ENCODE data around the gene ORM2. TPM values are rescaled to one million over a fixed set of nuclear protein-coding genes. Genes with fewer than 3 reads are reported as not detected.
"Not testable (repeated sequence)": the region's sequence is repeated elsewhere in the genome, so short reads cannot be mapped to it uniquely, and the experiment has no call there.

Gene ORM2
- total RNA-seq (2021; fragmentation: NEBNext Ultra II Directional; extraction: Animal tissue kit (Norgen Biotek cat#: 25700)) (0.90 TPM in 1 of 2 replicates, not detected in the other), polyA plus RNA-seq (2011; rRNA removed) (0.66 and 1.3 TPM in 2 replicates), polyA minus RNA-seq (2011; rRNA and poly(A)+ RNA removed) (0.51 TPM in 1 of 2 replicates, not detected in the other)
- 1.1 TPM for polyA plus RNA-seq (2011; cell fraction: cytosol; rRNA removed)
- 0.17 TPM for polyA plus RNA-seq (2011; cell fraction: nucleus; rRNA removed)
- 1.0 to 1.8 TPM (median 1.5 TPM) in 4 replicates for polyA plus RNA-seq (2012, experiment 1 of 2)
- polyA plus RNA-seq (2012, experiment 2 of 2): 0.33 TPM
- 0.24 TPM for polyA plus RNA-seq (2013, experiment 1 of 2)
- 0.29 TPM for polyA plus RNA-seq (2013, experiment 2 of 2)
- not detected for polyA minus RNA-seq (2011; cell fraction: cytosol; rRNA and poly(A)+ RNA removed)
- not detected for polyA minus RNA-seq (2011; cell fraction: nucleus; rRNA and poly(A)+ RNA removed)
- long read RNA-seq, experiment 1: 0 reads
- long read RNA-seq, experiment 2: 0 reads

- H4K8ac ChIP-seq (ENCODE audit: extremely low read depth, insufficient read depth, low read length); H3K23me2 ChIP-seq (ENCODE audit: low read depth, low read length); H3K79me2 ChIP-seq (ENCODE audit: control insufficient read depth in 1 of 2, insufficient read depth in 2 of 2, low read length in 2 of 2); H3K56ac ChIP-seq (replicated peaks; ENCODE audit: insufficient read length, low read depth, low read length); H4K20me1 ChIP-seq (replicated peaks in 1 of 2; ENCODE audit: control insufficient read depth in 1 of 2, insufficient read depth in 2 of 2, low read length in 2 of 2); H2BK20ac ChIP-seq (ENCODE audit: low read length); H3K23ac ChIP-seq (ENCODE audit: insufficient read length); H2AK5ac ChIP-seq (ENCODE audit: low read depth, low read length); H3K4me1 ChIP-seq (replicated peaks in 1 of 4; ENCODE audit: control insufficient read depth in 3 of 4, insufficient read depth in 4 of 4, low read length in 3 of 4); H3K27me3 ChIP-seq (replicated peaks in 1 of 4; ENCODE audit: control insufficient read depth in 3 of 4, extremely low read depth in 1 of 4, insufficient read depth in 3 of 4, low read length in 3 of 4); POLR2A ChIA-PET (ENCODE audit: partially characterized antibody); H4K91ac ChIP-seq (replicated peaks; ENCODE audit: insufficient read length, low read length); FAIRE-seq; H3K4ac ChIP-seq (replicated peaks; ENCODE audit: insufficient read length, low read depth, low read length); H4K5ac ChIP-seq (ENCODE audit: insufficient read length, low read depth, low read length); H3K27ac ChIP-seq (ENCODE audit: low read depth, low read length); H2AFZ ChIP-seq (ENCODE audit: low read length); DNase-seq (ENCODE audit: low read depth in 1 of 2, low spot score in 2 of 2); H3K36me3 ChIP-seq (ENCODE audit: control insufficient read depth in 2 of 4, insufficient read depth in 4 of 4, low read length in 3 of 4); H3K9ac ChIP-seq (replicated peaks in 1 of 4; ENCODE audit: extremely low read depth in 1 of 4, low read depth in 3 of 4, low read length in 3 of 4); H2BK5ac ChIP-seq (ENCODE audit: low read depth, low read length); H3K79me1 ChIP-seq (ENCODE audit: low read depth, low read length); H2BK120ac ChIP-seq (replicated peaks; ENCODE audit: low read depth, low read length); H3K9me3 ChIP-seq (ENCODE audit: insufficient read depth in 2 of 2, low read depth in 1 of 2, low read length in 1 of 2); H3K14ac ChIP-seq (ENCODE audit: insufficient read length); H3K4me2 ChIP-seq (ENCODE audit: insufficient read depth in 1 of 2, low read depth in 2 of 2, low read length in 2 of 2); H3K18ac ChIP-seq (ENCODE audit: extremely low read depth, low read length); CTCF ChIA-PET (ENCODE audit: partially characterized antibody); H3K4me3 ChIP-seq (ENCODE audit: extremely low read depth in 1 of 4, insufficient read depth in 2 of 4, low read depth in 3 of 4, low read length in 4 of 4); H2BK12ac ChIP-seq (ENCODE audit: low read depth, low read length); H2BK15ac ChIP-seq (ENCODE audit: low read length): not testable (repeated sequence)
- WGBS, 2 experiments (ENCODE audit: extremely low coverage in 1 of 2, insufficient coverage in 1 of 2, insufficient read length in 1 of 2, insufficient replicate concordance in 2 of 2, low coverage in 1 of 2, low lambda C conversion rate in 2 of 2, missing lambda C conversion rate in 1 of 2): no CpG with 5 or more reads among the region's 10 CpGs
Measured at GRCh38 chr9:114329625-114330022, at the start of gene ORM2. TSS of gene ORM2 (plus strand) at chr9:114329869. CDS start at chr9:114329905, 36 bp downstream.
